GM12875 (cell line): ENCODE results near the gene INPP5F.
"Not testable (repeated sequence)": the region's sequence is repeated elsewhere in the genome, so short reads cannot be mapped to it uniquely, and the experiment has no call there.

Experiments used
- H3K4me3 ChIP-seq: one replicate; pipeline ENCODE4 v1.5.1; 2011; ENCODE audit warnings: low read depth, low read length, control low read depth
- TF ChIP-seq, protein P1 (sequence below): IDR thresholded peaks from 2 replicates; pipeline ENCODE4 v1.5.1; 2011; ENCODE audit warnings: low read depth, mild to moderate bottlenecking, control low read depth, inconsistent platforms, low read length, moderate library complexity, borderline replicate concordance; ENCODE audit not compliant: insufficient read depth

Gene INPP5F

DNA sequence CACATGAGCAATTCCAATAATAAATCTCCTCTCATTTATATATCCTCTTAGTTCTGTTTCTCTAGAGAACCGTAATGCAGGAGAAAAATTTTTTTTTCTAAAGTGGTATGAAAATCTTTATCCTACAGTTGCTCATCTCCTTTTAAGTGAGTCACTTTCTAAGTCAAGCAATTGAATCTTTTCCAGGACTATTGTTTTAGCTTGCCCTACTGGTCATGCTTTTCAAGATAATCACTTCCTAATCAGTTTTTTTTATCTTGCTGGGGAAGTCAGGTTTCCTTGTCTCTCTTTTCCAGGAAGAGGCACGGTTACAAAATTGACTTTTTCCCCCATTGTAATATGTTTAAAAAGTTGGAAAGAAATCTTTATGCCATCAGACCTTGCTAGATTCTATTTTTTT, 44.0 kb downstream of the INPP5F start:
- no peak overlapping the region for H3K4me3 ChIP-seq
- TF ChIP-seq, protein P1, sequence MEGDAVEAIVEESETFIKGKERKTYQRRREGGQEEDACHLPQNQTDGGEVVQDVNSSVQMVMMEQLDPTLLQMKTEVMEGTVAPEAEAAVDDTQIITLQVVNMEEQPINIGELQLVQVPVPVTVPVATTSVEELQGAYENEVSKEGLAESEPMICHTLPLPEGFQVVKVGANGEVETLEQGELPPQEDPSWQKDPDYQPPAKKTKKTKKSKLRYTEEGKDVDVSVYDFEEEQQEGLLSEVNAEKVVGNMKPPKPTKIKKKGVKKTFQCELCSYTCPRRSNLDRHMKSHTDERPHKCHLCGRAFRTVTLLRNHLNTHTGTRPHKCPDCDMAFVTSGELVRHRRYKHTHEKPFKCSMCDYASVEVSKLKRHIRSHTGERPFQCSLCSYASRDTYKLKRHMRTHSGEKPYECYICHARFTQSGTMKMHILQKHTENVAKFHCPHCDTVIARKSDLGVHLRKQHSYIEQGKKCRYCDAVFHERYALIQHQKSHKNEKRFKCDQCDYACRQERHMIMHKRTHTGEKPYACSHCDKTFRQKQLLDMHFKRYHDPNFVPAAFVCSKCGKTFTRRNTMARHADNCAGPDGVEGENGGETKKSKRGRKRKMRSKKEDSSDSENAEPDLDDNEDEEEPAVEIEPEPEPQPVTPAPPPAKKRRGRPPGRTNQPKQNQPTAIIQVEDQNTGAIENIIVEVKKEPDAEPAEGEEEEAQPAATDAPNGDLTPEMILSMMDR, result no peak

DNA sequence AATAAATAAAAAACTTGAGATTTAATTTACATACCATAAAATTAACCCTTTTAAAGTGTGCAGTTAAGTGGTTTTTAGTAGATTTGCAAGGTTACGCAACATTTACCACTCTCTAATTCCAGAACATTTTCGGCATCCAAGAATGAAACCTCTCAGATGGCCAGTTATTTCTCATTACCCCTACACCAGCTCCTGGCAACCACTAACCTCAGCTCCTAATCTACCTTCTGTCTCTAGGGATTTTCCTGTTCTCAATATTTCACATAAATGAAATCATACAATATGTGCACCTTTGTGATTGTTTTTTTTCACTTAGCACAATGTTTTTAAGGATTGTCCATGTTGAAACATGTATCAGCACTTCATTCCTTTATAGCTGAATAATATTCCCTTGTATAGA, 45.1 kb downstream of the INPP5F start:
- no peak overlapping the region for H3K4me3 ChIP-seq
- TF ChIP-seq, protein P1, result no peak

DNA sequence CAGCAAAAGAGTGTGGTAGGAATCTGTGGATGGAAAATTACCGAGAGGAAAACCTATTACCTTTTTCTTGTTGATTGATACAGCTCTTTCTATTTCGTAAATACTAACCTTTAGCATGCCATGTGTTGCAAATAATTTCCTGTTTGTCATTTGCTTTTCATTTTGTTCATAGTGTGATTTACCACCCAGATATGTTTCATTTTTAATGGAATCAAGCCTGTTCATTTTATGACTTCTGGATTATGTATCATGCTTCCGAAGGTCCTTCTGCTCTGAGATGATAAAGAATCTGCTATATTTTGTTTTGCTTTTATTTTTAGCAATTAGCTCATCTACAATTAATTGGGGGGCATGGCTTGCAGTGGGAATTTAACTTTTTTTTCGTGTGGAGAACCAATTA, 46.5 kb downstream of the INPP5F start:
- TF ChIP-seq, protein P1, result no peak
- H3K4me3 ChIP-seq, result no peak overlapping the region

DNA sequence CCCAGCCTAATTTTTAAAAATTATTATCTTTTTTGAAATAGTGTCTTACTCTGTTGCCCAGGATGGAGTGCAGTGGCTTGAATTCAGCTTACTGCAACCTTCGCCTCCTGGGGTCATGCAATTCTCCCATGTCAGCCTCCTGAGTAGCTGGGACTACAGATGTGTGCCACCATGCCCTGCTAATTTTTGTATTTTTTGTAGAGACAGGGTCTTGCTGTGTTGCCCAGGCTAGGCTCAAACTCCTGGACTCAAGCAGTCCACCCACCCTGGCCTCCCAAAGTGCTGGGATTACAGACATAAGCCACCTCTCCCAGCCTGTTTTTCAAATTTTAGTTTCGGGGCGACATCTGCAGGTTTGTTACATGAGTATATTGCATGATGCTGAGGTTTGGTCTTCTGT, 47.2 kb downstream of the INPP5F start:
- H3K4me3 ChIP-seq, result not testable (repeated sequence)

DNA sequence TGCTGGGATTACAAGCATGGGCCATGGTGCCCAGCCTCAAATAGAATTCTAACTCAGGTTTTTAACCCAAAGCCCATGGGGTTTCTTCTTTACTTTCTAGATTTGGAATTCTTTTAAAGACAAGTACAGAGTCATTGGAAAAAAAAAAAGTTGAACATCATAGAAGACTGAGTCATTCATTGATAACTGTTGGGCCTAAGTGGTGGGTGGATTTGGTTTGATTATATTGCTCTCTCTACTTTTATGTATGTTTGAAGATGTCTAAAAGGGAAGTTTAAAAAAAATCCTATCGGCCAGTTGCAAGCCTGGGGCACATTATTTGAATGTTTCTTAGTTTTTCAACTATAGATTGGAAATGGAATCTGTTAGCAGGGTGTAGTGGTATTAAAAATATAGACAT, 49.7 kb downstream of the INPP5F start:
- TF ChIP-seq, protein P1, result no peak
- no peak overlapping the region for H3K4me3 ChIP-seq

DNA sequence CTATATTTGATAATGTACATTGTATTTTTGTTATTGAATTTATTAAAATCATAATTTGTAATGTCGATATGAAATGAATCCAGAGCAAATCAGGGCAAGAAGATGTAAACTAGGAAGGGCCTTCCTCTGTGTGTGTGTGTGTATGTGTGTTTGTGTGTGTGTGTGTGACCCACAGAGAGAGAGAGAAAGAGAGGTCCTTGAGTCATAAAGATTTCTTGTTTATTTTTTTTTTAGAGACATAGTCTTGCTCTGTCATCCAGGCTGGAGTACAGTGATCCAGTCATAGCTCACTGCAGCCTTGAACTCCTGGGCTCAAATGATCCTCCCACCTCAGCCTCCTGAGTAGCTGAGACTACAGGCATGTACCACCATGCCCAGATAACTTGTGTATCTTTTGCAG, 50.7 kb downstream of the INPP5F start:
- no peak overlapping the region for H3K4me3 ChIP-seq
- TF ChIP-seq, protein P1, result no peak

DNA sequence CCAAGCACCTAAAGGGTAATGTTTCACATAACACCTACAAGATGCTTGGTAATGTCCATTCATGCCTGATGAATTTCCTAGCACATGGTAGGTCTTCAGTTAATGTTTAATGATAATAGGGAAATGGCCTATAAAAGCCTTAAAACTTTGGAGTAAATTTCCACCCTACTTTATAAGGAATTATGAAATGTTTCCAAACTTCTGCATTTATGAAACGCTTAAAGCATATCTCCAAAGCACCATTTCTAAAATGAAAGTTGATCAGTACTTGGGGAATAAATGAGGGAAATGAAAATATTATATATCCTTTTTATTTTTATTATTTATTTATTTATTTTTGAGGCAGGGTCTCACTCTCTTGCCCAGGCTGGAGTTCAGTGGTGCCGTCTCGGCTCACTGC, 51.8 kb downstream of the INPP5F start:
- TF ChIP-seq, protein P1, result no peak
- H3K4me3 ChIP-seq, result no peak overlapping the region
